Spleen (tissue), 11 donors: ENCODE results near the gene DSN1. TPM values are rescaled to one million over a fixed set of nuclear protein-coding genes. Genes with fewer than 3 reads are reported as not detected.

ENCODE experiments used
- DNase-seq: peaks from one replicate; pipeline ENCODE4 v3.0.0-alpha.2; 2020
- H3K27ac ChIP-seq, 8 donors: fragments of 200-600 bp; sonication (generic) in 7 of 8; 1 replicate in 4 of 8; 2 replicates in 4 of 8; pipeline versions ENCODE4 v1.5.0 to v1.8.0; 2016 to 2021; ENCODE audit warnings: inconsistent platforms in 4 of 8, mild to moderate bottlenecking in 4 of 8, moderate library complexity in 1 of 8
- H3K27me3 ChIP-seq, 7 donors: fragments of 200-600 bp; sonication (generic) in 6 of 7; replicated peaks in 1 of 7; 1 replicate in 4 of 7; 2 replicates in 3 of 7; pipeline versions ENCODE4 v1.5.0 to v1.8.0; 2016 to 2021; ENCODE audit warnings: inconsistent platforms in 3 of 7, mild to moderate bottlenecking in 1 of 7
- H3K36me3 ChIP-seq, 6 donors: fragments of 200-600 bp; sonication (generic) in 5 of 6; 1 replicate in 4 of 6; 2 replicates in 2 of 6; pipeline versions ENCODE4 v1.5.0 to v1.8.0; 2016 to 2021; ENCODE audit warnings: inconsistent platforms in 2 of 6
- H3K4me1 ChIP-seq, 6 donors: fragments of 200-600 bp; sonication (generic) in 5 of 6; 1 replicate in 3 of 6; 2 replicates in 3 of 6; pipeline versions ENCODE4 v1.5.0 to v1.8.0; 2016 to 2021; ENCODE audit warnings: inconsistent platforms in 3 of 6
- H3K4me3 ChIP-seq, 8 donors: fragments of 200-600 bp; sonication (generic) in 7 of 8; 1 replicate in 4 of 8; 2 replicates in 4 of 8; pipeline versions ENCODE4 v1.5.0 to v1.8.0; 2016 to 2021; ENCODE audit warnings: inconsistent platforms in 4 of 8, mild to moderate bottlenecking in 4 of 8, moderate library complexity in 2 of 8
- H3K9me3 ChIP-seq, 8 donors: fragments of 200-600 bp; sonication (generic) in 7 of 8; 1 replicate in 4 of 8; 2 replicates in 4 of 8; pipeline versions ENCODE4 v1.5.0 to v1.8.0; 2016 to 2021; ENCODE audit warnings: inconsistent platforms in 4 of 8
- POLR2A ChIP-seq, 3 donors: fragments of 450-650 bp; IDR thresholded peaks; one replicate each; pipeline ENCODE4 v1.5.1; 2017; ENCODE audit warnings: antibody characterized with exemption in 3 of 3, mild to moderate bottlenecking in 1 of 3
- POLR2AphosphoS5 ChIP-seq, 3 donors: sonication (generic); formaldehyde crosslinking; IDR thresholded peaks; one replicate each; pipeline ENCODE4 v1.5.1; 2017; ENCODE audit warnings: antibody characterized with exemption in 3 of 3
- WGBS, 5 donors: extraction: QIAGEN DNeasy Blood & Tissue Kit in 3 of 5; methylation state at CpG; one replicate each; pipeline versions ENCODE4 v1.1.5 to v1.1.7; 2013 to 2018; 5-methylcytosine and 5-hydroxymethylcytosine counted together
- intact Hi-C: fragments of 100-400 bp; cut with DNase I; formaldehyde crosslinking; loops from one replicate; pipeline ENCODE4 v1.15.0; 2023; ENCODE audit warnings: low total_unique reads
- polyA plus RNA-seq, 3 donors: library from polyadenylated mRNA; stranded (reverse); fragments of 200-250 nt; gene quantifications; one replicate each; pipeline ENCODE4 v1.2.1, GENCODE V29; 2013
- total RNA-seq, 7 donors: library from RNA; depleted of rRNA in 3 of 7; stranded (reverse); fragments of >200 nt in 3 of 7; fragmentation: NEBNext Ultra II Directional in 4 of 7; extraction: Animal tissue kit (Norgen Biotek cat#: 25700) in 4 of 7; gene quantifications; one replicate each; pipeline versions ENCODE4 v1.1.0 to v1.2.1, GENCODE V29; 2016 to 2021
- TF ChIP-seq, protein P1 (sequence below), 11 experiments: fragments of 200-600 bp in 7 of 11; fragments of 450-650 bp in 4 of 11; sonication (generic) in 4 of 11; IDR thresholded peaks in 8 of 11; conservative IDR thresholded peaks in 3 of 11; 1 replicate in 7 of 11; 2 replicates in 4 of 11; pipeline versions ENCODE4 v1.4.0 to v1.8.0; 2016 to 2021; ENCODE audit warnings: antibody characterized with exemption in 11 of 11, inconsistent platforms in 4 of 11, mild to moderate bottlenecking in 1 of 11
- donor health status: healthy with polysubstance abuse.
- donor health status: DM: no; HTN: no; CAD: no; lungs with moderate emphysema.
- donor health status: DM: no; HTN: no; CAD: no.
- donor health status: Bipolar disorder and iron deficiency.
- donor health status: healthy.
- donor health status: DM: no; HTN: no; CAD: no.
- donor health status: DM: yes; HTN: yes; CAD: no.

DSN1 gene
- total and polyA plus RNA-seq, 10 donors: 8.6 to 16.7 (median 11.8) TPM

DNA sequence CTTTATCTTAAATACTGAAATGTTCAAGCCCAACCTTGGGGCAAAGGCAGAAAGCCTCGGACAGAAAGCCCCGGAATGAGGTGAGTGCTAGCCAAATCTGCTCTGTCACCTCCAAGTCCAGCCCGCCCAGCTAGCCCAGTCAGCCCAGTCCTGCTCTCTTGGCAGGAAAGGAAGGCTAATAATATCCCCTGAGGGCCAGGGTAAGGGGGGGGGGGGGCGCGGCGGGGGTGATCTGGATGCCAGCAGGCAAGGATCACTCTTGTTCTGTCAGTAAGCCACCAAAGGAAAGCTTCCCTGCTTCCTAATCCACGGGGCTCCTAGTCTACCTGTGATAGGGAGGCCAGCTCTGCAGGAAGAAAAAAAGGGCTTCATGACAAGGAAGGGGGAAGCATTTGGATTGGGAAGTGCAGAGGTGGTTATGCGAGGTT is 28.8 kb downstream of the DSN1 start:
- intact Hi-C loops: no loop called here
- H3K4me1 ChIP-seq: peaks cover 8 to 26% (median 19%) of the 10 kb centered on the region in 6 donors
- TF ChIP-seq POLR2A (IDR thresholded peaks at IDR 0.05): no peak
- no peak for TF ChIP-seq POLR2AphosphoS5 (IDR thresholded peaks at IDR 0.05)
- TF ChIP-seq, protein P1, sequence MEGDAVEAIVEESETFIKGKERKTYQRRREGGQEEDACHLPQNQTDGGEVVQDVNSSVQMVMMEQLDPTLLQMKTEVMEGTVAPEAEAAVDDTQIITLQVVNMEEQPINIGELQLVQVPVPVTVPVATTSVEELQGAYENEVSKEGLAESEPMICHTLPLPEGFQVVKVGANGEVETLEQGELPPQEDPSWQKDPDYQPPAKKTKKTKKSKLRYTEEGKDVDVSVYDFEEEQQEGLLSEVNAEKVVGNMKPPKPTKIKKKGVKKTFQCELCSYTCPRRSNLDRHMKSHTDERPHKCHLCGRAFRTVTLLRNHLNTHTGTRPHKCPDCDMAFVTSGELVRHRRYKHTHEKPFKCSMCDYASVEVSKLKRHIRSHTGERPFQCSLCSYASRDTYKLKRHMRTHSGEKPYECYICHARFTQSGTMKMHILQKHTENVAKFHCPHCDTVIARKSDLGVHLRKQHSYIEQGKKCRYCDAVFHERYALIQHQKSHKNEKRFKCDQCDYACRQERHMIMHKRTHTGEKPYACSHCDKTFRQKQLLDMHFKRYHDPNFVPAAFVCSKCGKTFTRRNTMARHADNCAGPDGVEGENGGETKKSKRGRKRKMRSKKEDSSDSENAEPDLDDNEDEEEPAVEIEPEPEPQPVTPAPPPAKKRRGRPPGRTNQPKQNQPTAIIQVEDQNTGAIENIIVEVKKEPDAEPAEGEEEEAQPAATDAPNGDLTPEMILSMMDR (IDR thresholded peaks at IDR 0.05 in 8 of 11, conservative IDR thresholded peaks at IDR 0.05 in 3 of 11): no peak
- no peaks in the 10 kb centered on the region for H3K36me3 ChIP-seq
- H3K27ac ChIP-seq: peak overlapping the region in 1 of 8 donors; percentile 86
- H3K4me3 ChIP-seq: peak overlapping the region in 7 of 8 donors; percentile 68 to 98 (median 86)
- H3K27me3 ChIP-seq: no peaks in the 10 kb centered on the region
- no peak for DNase-seq
- 28 to 50% (median 49%) methylated on average over 5 to 8 of the region's 8 CpGs for WGBS, 5 donors
- no peaks in the 10 kb centered on the region for H3K9me3 ChIP-seq

DNA sequence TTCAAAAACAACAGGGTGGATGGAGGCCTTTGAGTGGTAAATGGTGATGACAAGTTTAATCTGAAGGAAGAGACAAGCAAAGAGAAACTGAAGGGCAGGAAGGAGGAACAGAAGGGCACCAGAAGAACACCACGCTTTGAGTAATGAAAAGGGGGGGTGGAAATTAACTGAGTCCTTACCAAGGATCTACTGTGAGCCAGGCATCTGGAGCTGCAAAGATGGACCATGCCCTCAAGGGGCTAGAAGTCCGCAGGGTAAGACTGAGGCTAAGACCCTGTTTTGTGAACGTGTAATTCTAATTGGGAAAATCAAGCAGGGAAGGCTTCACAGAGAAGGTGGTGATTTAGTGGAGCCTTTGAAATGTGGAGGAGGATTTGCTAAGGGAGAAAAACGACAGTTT is 29.3 kb downstream of the DSN1 start:
- no peak overlapping the region for H3K27ac ChIP-seq
- H3K4me3 ChIP-seq: no peak overlapping the region

DNA sequence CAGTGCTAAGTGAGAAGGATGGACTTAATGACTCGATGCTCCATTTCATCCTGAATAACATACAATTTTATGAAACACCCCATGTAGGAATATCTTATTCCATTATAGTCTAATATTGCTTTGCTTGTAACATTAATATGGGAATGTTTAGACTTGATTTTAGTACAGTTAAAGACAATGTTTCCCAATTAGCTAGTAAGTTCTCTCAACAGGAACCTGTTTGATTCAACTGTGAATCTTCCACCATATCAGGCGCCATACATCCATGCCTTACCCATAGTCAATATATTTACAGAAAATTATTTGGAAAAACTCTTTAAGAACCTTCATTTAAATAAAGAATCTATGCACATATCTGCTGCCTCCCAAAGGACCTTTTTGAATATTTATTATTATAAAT is 31.0 kb downstream of the DSN1 start:
- intact Hi-C loops: no loop called here
- Histone ChIP-seq H3K27ac (no peak overlapping the region), H3K36me3 (no peaks in the 10 kb centered on the region), H3K27me3 (no peaks in the 10 kb centered on the region), H3K4me3 (no peak overlapping the region), H3K4me1 (peaks cover 8 to 26% (median 19%) of the 10 kb centered on the region in 6 donors), H3K9me3 (no peaks in the 10 kb centered on the region)
- TF ChIP-seq, protein P1 (IDR thresholded peaks at IDR 0.05 in 8 of 11, conservative IDR thresholded peaks at IDR 0.05 in 3 of 11): no peak
- TF ChIP-seq POLR2AphosphoS5 (IDR thresholded peaks at IDR 0.05) (no peak), POLR2A (IDR thresholded peaks at IDR 0.05) (no peak)
- 92 to 98% (median 96%) methylated on average over 2 of the region's 2 CpGs for WGBS, 5 donors
- no peak for DNase-seq

More for the DNA sequence above, 29.3 kb downstream of the DSN1 start:
- Histone ChIP-seq H3K9me3 (no peaks in the 10 kb centered on the region), H3K36me3 (no peaks in the 10 kb centered on the region), H3K27me3 (no peaks in the 10 kb centered on the region), H3K4me1 (peaks cover 8 to 26% (median 19%) of the 10 kb centered on the region in 6 donors)
- intact Hi-C loops: no loop called here
- WGBS, 5 donors: 71 to 90% (median 80%) methylated on average over 4 of the region's 4 CpGs
- no peak for DNase-seq
- TF ChIP-seq POLR2A (IDR thresholded peaks at IDR 0.05) (no peak), POLR2AphosphoS5 (IDR thresholded peaks at IDR 0.05) (no peak)
- TF ChIP-seq, protein P1 (IDR thresholded peaks at IDR 0.05 in 8 of 11, conservative IDR thresholded peaks at IDR 0.05 in 3 of 11): no peak

DNA sequence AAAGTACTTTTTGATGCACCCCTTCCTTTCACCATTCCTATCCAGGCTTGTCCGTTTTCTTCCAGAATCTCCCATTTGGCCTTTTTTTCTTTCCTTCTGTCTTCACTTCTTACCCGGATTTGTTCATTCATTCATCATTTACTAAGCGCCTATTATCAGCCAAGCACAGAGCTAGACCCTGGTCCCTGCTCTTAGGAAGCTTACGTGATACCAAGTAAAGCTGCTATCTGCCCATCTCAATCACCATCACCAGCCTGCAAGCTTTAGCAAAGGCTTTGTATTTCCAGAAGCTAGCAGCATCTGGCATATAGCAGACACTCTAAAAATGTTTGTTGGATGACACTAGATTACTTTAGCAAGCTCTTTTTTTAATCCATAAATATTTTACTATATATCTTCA is 32.5 kb downstream of the DSN1 start:
- TF ChIP-seq, protein P1 (IDR thresholded peaks at IDR 0.05 in 8 of 11, conservative IDR thresholded peaks at IDR 0.05 in 3 of 11): no peak
- no peak for DNase-seq
- Histone ChIP-seq H3K36me3 (no peaks in the 10 kb centered on the region), H3K4me3 (no peak overlapping the region), H3K27me3 (no peaks in the 10 kb centered on the region), H3K4me1 (peaks cover 8 to 27% (median 15%) of the 10 kb centered on the region in 6 donors), H3K9me3 (no peaks in the 10 kb centered on the region), H3K27ac (no peak overlapping the region)
- intact Hi-C loops: no loop called here
- 81 to 93% (median 90%) methylated on average over 4 of the region's 4 CpGs for WGBS, 5 donors
